ENCODE measurements around the gene TEX55. TPM values are rescaled to one million over a fixed set of nuclear protein-coding genes. Genes with fewer than 3 reads are reported as not detected.
"Not testable (repeated sequence)": the region's sequence is repeated elsewhere in the genome, so short reads cannot be mapped to it uniquely, and the experiment has no call there.

TEX55 gene
- total RNA-seq, 1 donor from 2014 or later = not detected

DNA sequence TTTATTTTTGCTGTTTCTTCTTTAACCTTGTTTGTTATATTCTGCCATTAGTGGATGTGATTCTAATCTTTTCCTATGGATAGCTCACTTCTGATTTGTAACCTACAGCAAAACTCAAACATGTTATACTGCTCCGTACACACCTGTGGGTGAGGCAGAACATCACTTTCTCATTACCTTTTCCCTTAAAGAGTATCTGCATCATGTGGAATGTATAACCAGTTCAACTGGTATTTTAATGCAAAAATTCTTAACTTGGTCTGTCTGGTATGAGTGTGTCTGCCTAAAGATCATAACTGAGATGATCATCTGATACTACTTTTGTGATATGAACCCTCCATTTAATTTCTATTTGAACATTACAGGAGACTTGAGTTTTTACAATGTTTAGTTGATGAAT lies 14.4 kb downstream of the TEX55 start:
- no peak for DNase-seq (ENCODE audit: low read depth, low spot score)

DNA sequence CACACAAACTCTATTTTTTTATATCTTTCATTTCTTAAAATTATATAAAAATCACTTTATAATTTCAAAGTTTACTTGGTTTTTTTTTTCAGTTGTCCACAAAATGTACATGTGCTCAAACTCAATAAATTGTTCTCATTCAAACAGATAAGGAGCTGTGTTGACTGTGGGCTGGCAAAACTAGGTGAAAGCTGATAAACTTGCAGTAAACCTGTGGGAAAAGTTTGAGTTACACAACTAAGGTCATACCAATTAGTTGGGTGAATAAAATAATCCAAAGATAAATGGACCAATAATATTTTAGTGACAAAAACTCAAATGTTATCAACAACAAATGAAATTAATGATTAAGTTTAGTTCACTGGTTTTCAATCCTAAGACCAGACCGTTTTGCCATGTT lies 14.8 kb downstream of the TEX55 start:
- DNase-seq (ENCODE audit: low read depth, low spot score) = no peak

DNA sequence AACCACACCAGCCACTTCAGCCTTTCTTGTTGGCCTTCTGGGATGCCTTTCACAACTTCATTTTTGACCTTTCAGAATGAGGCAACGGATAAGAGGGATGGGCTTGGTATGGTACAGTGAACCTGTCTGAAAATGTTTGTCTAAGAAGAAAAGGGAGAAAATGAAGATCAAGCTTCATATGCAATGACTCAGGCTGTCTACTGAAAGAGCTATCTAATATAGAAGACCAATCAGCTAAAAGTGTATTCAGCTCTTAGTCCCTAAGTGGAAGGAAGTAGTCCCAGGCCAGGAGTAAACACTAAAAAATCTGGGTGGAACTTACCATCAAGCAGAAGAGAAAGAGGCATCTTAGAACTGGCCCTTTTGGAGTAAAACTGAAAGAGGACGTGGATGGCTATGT lies 15.3 kb downstream of the TEX55 start:
- DNase-seq (ENCODE audit: low read depth, low spot score) = no peak

DNA sequence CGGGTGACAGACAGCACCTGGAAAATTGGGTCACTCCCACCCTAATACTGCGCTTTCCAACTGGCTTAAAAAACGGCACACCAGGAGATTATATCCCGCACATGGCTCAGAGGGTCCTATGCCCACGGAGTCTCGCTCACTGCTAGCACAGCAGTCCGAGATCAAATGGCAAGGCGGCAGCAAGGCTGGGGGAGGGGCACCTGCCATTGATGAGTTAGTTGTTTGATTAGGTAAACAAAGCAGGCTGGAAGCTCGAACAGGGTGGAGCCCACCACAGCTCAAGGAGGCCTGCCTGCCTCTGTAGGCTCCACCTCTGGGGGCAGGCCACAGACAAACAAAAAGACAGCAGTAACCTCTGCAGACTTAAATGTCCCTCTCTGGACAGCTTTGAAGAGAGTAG lies 18.8 kb downstream of the TEX55 start:
- DNase-seq (ENCODE audit: low read depth, low spot score) = not testable (repeated sequence)

DNA sequence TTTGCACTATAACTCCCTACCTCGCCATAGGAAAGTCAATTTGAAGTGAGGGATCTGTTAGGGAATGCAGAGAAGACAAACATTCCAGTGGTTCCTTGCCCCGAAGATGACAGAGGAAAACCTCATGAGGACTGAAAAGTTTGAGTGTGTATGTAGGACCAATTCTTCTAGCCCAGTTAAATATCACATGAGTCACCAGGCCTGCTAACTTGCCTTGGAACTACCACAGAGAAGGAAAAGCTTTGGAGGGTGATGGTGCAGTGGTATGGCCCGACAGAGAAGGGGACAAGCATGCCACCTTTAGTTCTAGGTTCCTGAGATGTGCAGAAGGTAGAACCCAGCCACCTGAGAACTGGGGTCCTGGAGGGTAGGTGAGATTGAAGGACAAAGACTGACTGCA lies 24.9 kb downstream of the TEX55 start:
- no peak for DNase-seq (ENCODE audit: low read depth, low spot score)

DNA sequence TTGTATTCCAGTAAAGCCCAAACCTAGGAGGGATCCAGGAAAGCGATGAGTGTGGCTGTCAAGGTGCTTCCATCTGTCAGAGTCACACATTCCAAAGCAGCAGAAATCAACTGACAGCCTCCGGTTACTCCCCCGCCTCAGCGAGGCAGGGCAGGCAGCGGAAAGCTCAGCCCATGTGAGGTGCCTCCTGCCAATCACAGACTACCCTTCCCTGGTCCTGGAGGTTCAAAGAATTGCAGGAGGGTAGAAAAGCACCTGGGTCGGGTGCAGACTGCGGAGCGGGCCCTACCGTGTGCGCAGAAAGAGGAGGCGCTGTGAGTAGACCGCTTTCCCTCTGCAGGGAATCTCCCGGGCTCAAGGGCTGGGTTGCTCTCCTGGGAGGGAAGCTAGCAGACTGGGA lies 27.4 kb downstream of the TEX55 start, which contains the start of gene UPK1B:
TSS of gene UPK1B (plus strand) at position 274 of the 400 bp plus-strand sequence. CDS start 13,144 bp downstream, outside the sequence.
- DNase-seq (ENCODE audit: low read depth, low spot score) = no peak

DNA sequence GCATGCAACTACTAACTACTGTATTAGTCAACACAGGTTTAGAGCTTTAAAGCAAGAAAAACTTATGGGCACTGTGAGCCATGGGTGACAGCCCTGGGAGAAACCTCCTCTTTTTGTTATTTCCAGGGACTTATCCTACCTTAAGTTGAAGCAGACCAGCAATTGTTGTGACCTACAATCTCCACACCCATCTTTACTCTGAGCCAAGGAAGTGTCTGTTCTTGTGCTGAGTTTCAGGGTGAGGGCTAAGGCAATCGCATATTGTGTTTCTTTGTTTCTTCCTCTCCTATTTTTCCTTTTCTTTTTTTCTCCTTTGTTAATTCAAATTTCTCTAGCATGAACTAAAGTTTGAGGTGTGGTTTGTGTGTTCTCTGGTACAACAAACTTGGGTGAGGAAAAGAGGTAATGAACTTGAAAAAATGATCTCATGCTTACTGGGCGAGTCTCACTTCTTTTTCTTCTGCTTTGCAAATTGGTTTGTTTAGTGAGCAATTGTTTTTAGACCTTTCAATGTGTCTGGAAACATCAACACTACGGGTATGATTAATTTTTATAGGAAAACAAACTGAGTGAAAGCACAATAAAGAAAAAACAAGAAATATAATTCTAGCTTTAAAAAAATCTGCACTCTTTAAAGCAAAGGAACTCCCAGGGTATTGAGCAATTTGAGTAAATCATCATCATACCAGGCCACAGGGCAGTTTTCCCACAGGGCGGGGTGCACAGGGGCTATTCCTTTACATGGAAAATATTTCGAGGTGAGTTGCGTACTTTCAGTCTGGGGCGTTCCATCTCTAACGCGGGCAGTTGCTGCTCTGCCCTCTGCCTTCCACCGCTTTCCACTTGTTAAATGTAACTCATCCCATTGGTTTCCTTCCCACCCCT lies 30.1 kb downstream of the TEX55 start:
- DNase-seq (ENCODE audit: low read depth, low spot score) = no peak

DNA sequence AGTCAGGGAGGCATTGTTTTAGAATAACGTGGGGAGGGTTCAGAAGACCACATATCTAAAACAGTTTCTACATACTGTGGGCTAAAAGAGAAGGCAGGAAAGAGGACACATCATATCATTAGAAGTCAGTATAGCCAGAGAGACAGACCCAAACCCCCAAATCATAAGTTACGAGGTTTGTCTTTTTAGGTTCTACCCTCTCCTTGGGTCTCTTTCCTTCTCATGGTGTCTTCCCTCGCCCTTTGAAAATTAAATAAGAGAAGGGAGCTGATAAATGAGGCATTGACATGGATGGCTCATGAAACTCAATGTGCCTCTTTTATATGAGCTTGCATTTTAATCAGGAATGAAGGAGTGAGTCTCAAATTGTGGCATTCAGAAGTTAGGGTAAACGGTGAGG lies 30.8 kb downstream of the TEX55 start:
- DNase-seq (ENCODE audit: low read depth, low spot score) = no peak

- no peak for DNase-seq (ENCODE audit: low read depth, low spot score)
Measured at GRCh38 chr3:119177321-119177720, 31.4 kb downstream of the TEX55 start.

DNA sequence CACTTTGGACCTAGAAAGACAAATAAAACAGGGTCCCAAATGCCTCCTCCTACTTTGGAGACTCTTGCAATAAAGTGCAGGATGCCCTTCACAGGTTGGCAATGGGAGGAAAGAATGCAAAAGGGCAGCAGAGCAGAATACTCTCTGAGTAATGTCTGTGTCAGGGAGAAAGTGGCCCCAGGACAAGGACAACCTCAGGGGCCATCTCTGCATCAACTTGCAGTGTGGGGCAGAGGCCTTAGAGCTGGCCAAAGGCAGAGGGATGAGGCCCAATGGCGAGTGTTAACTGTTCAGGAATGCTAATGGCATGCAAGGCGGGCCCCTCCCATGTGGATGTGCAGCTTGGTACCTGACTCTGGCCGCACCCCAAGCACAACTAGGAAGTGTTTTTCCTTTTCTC lies 35.8 kb downstream of the TEX55 start:
- DNase-seq (ENCODE audit: low read depth, low spot score) = no peak

GRCh38 chr3:119184111-119184510 lies 38.1 kb downstream of the TEX55 start:
- DNase-seq (ENCODE audit: low read depth, low spot score) = no peak

DNA sequence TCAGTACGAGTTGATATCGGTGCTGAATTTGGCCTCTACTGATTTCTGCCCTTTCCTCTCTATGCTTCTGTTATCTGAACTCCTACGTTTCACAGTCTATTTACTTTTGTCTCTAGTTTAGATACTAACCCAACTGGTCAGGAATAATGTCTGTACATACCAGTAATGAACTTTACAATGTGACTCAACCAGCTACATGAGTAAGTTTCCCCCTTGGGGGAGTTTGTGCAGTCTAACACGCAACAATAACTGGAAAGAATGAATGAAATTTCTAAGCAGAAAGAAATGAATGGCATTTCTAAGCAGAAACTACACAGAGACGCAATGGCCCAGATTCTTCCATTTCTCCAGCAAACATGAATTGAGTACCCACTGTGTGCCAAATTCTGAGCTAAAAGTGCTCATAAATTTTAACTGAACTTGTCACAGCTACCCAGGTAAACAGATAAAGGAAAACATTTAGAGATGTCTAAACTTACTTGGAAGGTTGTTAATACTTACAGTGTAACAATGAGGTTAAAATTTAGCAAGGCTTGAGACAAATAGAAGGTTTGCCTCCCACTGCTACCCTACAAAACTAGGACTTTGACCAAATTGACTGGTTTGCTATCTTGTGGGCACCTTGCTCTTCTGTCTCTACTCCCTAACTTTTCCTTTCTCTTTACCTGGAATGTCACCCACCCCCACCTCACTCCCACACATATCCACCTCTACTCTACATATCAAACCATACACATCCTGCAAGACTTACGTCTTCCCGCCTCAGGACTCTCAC lies 39.0 kb downstream of the TEX55 start:
- no peak for DNase-seq (ENCODE audit: low read depth, low spot score)

GRCh38 chr3:119187266-119187665 lies 41.3 kb downstream of the TEX55 start:
- no peak for DNase-seq (ENCODE audit: low read depth, low spot score)

GRCh38 chr3:119191800-119192199 lies 45.8 kb downstream of the TEX55 start:
- DNase-seq (ENCODE audit: low read depth, low spot score) = no peak

GRCh38 chr3:119194237-119195150 lies 48.5 kb downstream of the TEX55 start:
- DNase-seq (ENCODE audit: low read depth, low spot score) = no peak

DNA sequence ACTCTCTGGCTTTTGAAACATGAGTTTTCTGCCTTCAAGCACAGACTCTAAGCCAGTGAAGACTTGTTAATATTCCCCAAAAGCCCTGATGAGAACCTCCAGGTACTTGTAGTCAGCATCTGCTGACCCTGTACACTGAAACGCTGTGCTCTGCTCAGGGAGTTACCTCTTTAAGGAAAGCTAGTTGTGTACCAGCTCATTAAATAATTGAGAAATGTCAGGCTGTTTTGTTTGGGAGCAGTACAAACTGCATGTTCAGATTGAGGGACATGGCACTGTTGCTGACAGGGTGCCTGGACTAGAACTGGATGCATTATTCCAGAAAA lies 49.1 kb downstream of the TEX55 start:
- DNase-seq (ENCODE audit: low read depth, low spot score) = no peak

DNA sequence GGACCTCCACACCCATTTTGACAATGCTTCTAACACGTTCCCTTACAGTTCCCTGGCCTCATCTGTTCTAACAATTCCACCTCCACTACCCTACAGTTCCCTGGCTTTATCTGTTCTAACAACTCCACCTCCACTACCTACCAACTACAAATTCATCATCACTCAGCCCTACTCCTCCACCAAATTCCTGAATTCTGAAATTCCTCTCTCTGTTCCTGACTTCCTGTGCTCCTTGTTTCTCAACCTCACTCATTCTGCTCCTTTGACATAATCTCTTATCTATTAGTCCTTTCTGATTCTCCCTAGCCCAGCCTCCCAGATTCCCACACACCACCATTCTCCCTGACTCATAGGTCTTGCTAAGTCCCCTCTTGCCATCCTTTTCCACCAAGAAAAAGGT lies 49.9 kb downstream of the TEX55 start:
- no peak for DNase-seq (ENCODE audit: low read depth, low spot score)
